GM12865 (cell line): ENCODE data around the gene ZC3H14.
"Not testable (repeated sequence)": the region's sequence is repeated elsewhere in the genome, so short reads cannot be mapped to it uniquely, and the experiment has no call there.

Experiments used
- DNase-seq: peaks from one replicate; pipeline ENCODE4 v3.0.0; 2010; ENCODE audit warnings: low read depth
- H3K4me3 ChIP-seq: 2 replicates; pipeline ENCODE4 v1.5.1; 2011; ENCODE audit warnings: mild to moderate bottlenecking, low read depth, low read length, control low read depth
- TF ChIP-seq, protein P1 (sequence below): IDR thresholded peaks from 2 replicates; pipeline ENCODE4 v1.5.1; 2011; ENCODE audit warnings: low read length, control low read depth, low read depth, inconsistent platforms; ENCODE audit not compliant: insufficient read depth; ENCODE audit errors: missing control alignments

ZC3H14 gene

GRCh38 chr14:88521818-88522217 is 41.0 kb upstream of the ZC3H14 start:
- TF ChIP-seq, protein P1, sequence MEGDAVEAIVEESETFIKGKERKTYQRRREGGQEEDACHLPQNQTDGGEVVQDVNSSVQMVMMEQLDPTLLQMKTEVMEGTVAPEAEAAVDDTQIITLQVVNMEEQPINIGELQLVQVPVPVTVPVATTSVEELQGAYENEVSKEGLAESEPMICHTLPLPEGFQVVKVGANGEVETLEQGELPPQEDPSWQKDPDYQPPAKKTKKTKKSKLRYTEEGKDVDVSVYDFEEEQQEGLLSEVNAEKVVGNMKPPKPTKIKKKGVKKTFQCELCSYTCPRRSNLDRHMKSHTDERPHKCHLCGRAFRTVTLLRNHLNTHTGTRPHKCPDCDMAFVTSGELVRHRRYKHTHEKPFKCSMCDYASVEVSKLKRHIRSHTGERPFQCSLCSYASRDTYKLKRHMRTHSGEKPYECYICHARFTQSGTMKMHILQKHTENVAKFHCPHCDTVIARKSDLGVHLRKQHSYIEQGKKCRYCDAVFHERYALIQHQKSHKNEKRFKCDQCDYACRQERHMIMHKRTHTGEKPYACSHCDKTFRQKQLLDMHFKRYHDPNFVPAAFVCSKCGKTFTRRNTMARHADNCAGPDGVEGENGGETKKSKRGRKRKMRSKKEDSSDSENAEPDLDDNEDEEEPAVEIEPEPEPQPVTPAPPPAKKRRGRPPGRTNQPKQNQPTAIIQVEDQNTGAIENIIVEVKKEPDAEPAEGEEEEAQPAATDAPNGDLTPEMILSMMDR, result no peak
- no peak for DNase-seq
- H3K4me3 ChIP-seq, result no peak overlapping the region

DNA sequence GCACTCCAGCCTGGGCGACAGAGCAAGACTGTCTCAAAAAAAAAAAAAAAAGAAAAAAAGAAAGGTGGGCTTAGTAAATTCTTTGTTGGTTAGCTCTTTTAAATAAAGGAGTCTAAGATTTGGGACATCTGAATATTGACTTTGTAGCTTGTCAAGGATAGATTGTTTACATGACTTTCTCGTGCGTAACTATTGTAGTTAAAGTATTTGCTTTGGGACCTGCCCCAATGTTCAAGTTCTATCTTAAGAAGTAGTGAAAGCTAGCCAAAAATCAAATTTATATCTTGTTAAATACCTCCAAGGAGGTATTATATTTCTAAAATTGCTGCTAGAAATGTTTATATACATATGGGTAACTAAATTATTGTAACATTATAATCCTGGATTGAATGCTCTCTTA is 40.4 kb upstream of the ZC3H14 start:
- DNase-seq, result no peak
- H3K4me3 ChIP-seq, result no peak overlapping the region
- TF ChIP-seq, protein P1, result no peak

DNA sequence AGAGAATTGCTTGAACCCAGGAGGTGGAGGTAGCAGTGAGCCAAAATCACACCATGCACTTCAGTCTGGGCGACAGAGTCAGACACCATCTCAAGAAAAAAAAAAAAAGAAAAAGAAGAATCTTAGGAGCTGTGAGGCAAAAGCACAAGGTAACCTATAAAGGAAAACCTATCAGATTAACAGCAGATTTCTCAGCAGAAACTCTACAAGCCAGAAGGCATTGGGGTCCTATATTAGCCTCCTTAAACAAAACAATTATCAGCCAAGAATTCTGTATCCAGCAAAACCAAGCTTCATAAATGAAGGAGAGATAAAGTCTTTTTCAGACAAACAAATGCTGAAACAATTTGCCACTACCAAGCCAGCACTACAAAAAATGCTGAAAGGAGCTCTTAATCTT is 32.9 kb upstream of the ZC3H14 start:
- not testable (repeated sequence) for H3K4me3 ChIP-seq, DNase-seq

DNA sequence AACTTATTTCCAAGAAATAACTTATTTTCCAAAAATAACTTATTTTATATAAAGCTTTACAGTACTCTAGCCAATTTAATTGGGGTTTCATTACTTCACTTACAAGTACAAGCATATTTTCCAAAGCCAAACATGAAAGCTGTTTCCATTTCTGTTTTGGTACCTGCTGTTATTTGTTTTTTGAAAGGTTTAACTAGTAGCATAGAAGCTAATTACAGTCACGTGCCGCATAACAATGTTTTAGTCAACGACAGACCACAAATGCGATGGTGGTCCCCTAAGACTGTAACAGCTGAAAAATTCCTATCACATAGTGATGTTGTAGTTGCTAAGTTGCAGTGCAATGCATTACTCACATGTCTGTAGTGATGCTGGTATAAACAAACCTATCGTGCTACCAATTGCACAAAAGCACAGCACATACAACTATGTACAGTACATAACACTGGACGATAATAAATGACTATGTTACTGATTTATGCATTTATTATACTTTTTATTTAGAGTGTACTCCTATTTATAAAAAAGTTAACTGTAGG is 29.7 kb upstream of the ZC3H14 start:
- H3K4me3 ChIP-seq, result no peak overlapping the region
- DNase-seq, result no peak
- TF ChIP-seq, protein P1, result no peak

DNA sequence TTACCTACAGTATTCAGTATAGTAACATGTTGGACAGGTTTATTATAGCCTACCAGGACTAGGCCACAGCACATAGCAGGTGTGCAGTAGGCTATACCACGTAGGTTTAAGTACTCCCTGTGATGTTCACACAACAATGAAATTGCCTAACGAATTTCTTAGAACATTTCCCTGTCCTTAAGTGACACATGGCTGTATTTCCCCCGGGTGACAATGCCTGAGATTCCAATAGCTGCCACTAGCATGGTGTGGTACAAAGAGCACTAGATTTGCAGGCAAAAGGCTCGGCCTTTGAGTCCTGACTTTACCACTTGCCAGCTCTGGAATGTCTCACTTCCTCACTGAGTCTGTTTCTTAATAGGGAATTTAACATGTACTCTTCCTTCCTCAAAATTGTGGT is 27.7 kb upstream of the ZC3H14 start:
- TF ChIP-seq, protein P1, result no peak
- no peak for DNase-seq
- no peak overlapping the region for H3K4me3 ChIP-seq

GRCh38 chr14:88535813-88536212 is 27.0 kb upstream of the ZC3H14 start:
- TF ChIP-seq, protein P1, result no peak
- no peak for DNase-seq
- no peak overlapping the region for H3K4me3 ChIP-seq

GRCh38 chr14:88541324-88541723 is 21.5 kb upstream of the ZC3H14 start:
- TF ChIP-seq, protein P1, result no peak
- DNase-seq, result no peak
- no peak overlapping the region for H3K4me3 ChIP-seq
